ENCODE measurements around the gene DDX27. TPM values are rescaled to one million over a fixed set of nuclear protein-coding genes. Genes with fewer than 3 reads are reported as not detected.

The DDX27 gene
- total RNA-seq, 1 donor from 2014 or later: 57.4 TPM

Other genes starting within 250 kb of the DDX27 start
- 112 and 119 TPM in 2 replicates for gene CSE1L, start 173.1 kb upstream of the DDX27 start, total RNA-seq
- 70.7 and 71.1 TPM in 2 replicates for gene STAU1, start 31.1 kb upstream of the DDX27 start, total RNA-seq
- gene ZNFX1, start 58.6 kb downstream of the DDX27 start, total RNA-seq: 68.9 and 70.4 TPM in 2 replicates